ENCODE data around the gene CAPN9.
"Not testable (repeated sequence)": the region's sequence is repeated elsewhere in the genome, so short reads cannot be mapped to it uniquely, and the experiment has no call there.

- TF ChIP-seq JUN (IDR thresholded peaks at IDR 0.05; ENCODE audit: borderline replicate concordance, insufficient read depth, insufficient read length, low read depth); POLR2AphosphoS5 (IDR thresholded peaks at IDR 0.05; ENCODE audit: insufficient read depth, low read depth, low read length); POLR2A (IDR thresholded peaks at IDR 0.05; ENCODE audit: low read depth, low read length); MYC (IDR thresholded peaks at IDR 0.05; ENCODE audit: low read depth, low read length); EZH2 (IDR thresholded peaks at IDR 0.05; ENCODE audit: borderline replicate concordance, low read depth, low read length, severe bottlenecking); GATA2 (IDR thresholded peaks at IDR 0.05; ENCODE audit: insufficient read depth, insufficient read length, low read depth, low read length): not testable (repeated sequence)
- TF ChIP-seq, protein P1, sequence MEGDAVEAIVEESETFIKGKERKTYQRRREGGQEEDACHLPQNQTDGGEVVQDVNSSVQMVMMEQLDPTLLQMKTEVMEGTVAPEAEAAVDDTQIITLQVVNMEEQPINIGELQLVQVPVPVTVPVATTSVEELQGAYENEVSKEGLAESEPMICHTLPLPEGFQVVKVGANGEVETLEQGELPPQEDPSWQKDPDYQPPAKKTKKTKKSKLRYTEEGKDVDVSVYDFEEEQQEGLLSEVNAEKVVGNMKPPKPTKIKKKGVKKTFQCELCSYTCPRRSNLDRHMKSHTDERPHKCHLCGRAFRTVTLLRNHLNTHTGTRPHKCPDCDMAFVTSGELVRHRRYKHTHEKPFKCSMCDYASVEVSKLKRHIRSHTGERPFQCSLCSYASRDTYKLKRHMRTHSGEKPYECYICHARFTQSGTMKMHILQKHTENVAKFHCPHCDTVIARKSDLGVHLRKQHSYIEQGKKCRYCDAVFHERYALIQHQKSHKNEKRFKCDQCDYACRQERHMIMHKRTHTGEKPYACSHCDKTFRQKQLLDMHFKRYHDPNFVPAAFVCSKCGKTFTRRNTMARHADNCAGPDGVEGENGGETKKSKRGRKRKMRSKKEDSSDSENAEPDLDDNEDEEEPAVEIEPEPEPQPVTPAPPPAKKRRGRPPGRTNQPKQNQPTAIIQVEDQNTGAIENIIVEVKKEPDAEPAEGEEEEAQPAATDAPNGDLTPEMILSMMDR (IDR thresholded peaks at IDR 0.05; ENCODE audit: extremely low read depth in 1 of 2, insufficient read depth in 1 of 2, low read depth in 1 of 2, low read length in 2 of 2): not testable (repeated sequence)
- TF ChIP-seq, protein P2, sequence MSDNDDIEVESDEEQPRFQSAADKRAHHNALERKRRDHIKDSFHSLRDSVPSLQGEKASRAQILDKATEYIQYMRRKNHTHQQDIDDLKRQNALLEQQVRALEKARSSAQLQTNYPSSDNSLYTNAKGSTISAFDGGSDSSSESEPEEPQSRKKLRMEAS (IDR thresholded peaks at IDR 0.05; ENCODE audit: insufficient read depth, insufficient read length): not testable (repeated sequence)
Measured at GRCh38 chr1:230698964-230699363, 48.2 kb upstream of the CAPN9 start.
